Measurements from ENCODE around the gene RANBP1.

Gene RANBP1

DNA sequence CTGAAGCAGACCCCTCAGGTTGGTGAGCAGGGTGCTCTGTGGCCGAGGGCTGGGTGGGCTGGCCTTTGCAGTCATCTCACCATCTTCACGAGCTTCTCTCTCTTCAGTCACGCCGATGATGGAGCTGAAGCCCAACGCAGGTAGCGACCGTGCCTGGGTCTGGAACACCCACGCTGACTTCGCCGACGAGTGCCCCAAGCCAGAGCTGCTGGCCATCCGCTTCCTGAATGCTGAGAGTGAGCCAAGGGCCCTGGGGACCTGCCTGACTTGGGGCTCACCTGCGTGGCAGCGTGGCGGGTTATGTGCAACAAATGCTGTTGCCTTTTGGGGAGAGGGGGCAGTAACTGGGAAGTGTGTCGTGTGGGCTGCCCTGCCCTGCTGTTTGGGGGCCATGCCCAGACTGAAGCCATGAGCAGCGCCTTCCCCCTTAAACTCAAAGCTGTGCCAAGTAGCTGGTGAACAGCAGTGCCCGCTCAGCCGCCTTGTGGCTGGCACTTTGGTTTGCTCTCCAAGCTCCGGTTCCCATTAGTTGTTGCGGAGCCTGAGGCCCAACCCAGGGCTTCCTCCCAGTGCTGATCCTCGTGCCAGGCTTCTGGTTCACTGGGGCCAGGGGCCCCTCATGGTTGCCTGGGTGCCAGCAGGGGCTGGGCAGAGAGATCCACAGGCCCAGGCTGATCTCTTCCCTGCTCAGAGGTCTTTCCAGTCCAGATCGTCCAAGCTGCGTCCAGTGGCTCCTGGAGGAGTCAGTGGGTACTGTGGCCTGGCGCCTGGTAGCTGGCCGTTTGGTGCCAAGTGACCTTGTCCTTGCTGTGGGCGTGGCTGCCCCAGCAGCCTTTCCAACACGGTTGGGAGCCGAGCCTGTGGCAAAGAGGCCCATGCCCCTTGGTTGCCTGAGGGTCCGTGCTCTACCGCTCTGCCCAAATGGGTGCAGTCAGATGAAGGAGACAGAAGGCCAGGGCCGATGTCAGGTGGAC is 9.6 kb downstream of the RANBP1 start:
- DNase-seq = no peak

DNA sequence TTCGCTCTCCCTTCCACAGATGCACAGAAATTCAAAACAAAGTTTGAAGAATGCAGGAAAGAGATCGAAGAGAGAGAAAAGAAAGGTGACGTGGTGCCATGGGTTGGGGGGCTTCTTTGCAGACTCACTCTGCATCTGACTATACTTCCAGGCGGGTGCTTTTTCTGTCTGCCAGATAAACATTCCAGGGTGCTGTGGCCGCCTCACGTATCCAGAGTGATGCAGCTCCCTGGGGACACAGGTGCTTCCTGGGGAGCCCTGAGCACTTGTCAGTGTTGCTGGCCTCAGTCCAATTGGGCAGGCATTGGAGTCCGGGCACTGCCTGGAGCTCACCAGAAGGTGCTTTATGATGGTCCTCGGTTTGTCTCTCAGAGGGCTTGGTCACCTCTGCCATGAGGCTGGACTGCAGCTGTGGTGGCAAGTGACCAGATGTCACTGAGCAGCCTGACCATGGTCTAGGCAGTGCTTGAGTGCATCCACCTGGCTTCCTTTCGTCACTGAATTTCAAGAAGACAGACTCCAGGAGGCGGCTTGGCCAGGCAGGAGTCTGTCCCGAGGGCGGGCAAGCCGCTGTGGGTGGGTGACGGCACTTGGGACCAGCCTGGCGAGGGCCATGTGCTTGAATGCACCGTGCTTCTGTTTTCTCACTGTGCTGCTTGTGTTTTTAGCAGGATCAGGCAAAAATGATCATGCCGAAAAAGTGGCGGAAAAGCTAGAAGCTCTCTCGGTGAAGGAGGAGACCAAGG is 10.6 kb downstream of the RANBP1 start:
- DNase-seq = no peak

DNA sequence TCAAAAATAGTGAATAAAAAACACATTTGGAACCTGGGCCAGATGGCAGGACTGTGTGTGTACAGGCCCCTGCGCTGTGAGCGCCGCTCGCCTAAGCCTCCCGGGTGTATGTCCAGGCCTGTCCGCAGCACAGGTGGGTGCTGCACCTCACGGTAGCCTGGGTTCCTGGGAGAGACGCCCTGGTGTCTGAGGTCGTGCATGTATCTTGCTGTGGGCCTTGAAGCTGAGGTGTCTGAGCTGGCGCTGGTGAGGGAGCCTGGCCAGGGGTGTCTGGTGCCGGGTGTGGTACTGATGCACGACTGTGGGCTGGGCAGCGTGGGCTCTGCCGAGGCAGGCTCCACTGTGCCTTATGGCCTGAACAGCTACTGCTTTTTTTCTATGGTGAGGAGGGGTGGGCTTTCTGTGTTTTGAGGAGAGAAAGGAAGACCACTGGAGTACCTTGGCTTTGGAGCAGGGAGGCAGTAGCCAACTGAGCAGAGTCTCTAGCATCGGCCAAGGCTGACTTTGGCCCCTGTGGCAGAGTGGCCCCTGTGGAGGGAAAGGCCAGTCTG is 11.5 kb downstream of the RANBP1 start:
- no peak for DNase-seq

DNA sequence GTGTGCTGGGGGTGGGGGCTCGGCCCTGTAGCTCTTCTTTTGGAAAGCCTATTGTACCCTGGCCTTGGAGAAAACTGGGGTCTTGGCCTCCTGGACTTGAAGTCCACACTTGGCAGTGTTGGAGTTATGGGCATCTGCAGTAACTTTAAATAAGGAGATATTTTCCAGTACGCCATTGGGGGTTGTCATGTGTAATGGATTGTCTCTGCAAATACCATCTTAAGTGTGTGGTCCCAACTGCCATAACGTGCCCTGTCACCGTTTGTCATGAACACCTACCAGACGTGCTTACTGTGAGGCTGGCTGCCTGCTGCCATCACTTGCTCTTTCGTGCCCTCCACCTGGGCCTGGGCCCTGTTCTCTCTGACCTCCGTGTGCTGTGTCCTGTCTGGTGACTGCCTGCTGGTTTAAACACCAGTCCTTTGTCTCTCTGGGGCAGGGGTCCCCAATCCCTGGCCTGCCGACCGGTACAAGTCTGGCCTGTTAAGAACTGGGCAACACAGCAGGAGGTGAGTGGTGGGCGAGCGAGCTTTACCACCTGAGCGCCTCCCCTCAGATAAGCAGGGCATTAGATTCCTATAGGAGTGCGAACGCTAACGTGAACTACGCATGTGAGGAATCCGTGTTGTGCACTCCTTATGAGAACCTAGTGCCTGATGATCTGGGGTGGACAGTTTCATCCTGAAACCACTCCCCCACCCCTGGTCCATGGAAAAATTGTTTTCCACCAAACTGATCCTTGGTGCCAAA is 12.1 kb downstream of the RANBP1 start:
- no peak for DNase-seq

DNA sequence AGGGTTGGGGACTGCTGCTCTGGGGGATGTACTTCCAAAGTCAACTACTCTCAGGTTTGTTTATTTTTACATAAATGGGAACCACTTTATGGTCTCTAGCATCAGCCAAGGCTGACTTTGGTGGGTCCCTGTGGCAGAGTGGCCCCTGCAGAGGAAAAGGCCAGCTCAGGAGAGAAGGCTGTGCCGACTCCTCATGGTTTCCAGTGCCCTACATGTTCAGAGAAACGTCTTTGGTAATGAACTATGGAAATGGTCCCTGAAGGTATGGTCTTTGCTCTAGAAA is 12.7 kb downstream of the RANBP1 start:
- DNase-seq = no peak

DNA sequence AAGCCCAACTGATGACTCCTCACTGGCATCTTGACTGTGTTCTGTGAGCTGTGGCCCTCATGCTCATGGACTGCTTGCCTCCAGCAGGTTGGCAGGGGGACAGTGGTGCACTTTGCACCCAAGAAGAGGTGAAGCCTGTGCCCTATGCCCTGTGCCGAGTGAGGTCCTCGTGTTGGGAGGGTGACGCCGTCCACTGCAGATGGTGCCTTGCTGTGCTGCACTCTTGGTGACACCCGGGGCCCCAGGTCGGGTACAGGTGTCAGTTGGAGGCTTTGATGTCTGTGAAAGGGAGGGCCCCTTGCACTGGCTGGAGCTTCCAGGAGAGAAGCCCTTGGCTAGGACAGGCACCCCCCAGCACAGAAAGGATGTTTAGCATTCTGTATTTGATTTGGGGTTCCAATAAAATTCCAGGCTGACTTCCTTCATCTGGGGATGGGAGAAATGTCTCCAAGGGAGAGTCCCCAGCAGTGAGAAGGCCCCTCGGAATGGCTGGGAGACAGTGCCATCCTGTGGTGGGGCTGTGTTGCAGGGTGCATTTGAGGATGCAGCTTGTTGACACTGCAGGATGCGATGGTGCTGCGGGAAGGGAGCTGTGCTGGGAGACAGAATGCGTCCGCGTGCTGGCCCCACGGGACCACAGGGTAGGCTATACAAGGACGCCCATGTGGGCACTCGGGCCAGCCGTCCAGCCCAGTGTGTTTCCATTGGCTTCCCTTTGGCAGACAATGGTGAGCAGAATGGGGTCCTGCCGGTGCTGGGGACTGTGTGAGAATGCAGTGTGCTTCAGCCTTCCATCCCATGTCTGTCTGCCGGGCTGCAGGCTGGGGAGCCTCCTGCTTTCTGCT is 13.2 kb downstream of the RANBP1 start:
- DNase-seq = no peak

DNA sequence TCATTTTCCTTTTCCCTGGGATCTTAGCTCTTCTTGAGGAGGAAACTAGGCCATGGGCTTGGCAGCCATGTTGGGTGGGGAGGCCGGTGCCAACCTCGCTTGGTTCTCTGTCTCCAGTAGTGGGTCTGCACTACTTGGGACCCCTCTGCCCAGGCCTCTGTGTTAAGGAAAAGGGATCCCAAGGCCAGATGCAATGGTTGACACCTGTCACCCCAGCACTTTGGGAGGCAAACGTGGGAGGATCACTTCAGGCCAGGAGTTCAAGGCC is 13.8 kb downstream of the RANBP1 start:
- no peak for DNase-seq

DNA sequence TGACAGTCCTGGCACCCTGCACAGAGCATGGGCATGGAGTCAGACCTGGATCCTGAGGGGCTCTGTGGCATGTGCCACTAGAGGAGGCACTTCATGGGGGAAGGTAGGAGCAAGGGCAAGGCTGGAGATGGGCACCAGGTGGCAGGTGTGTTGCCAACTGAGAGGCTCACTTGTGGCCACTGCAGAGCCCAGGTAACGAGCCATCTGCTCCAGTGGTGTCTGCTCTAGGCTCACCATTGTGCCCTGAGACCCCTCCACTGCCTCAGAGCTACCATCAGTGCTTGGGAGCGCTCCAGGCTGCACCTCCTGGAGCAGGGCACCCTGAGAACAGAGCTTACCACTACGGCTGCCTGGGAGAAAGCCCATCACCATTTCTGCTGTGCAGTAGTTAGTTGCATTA is 14.4 kb downstream of the RANBP1 start:
- DNase-seq = no peak

DNA sequence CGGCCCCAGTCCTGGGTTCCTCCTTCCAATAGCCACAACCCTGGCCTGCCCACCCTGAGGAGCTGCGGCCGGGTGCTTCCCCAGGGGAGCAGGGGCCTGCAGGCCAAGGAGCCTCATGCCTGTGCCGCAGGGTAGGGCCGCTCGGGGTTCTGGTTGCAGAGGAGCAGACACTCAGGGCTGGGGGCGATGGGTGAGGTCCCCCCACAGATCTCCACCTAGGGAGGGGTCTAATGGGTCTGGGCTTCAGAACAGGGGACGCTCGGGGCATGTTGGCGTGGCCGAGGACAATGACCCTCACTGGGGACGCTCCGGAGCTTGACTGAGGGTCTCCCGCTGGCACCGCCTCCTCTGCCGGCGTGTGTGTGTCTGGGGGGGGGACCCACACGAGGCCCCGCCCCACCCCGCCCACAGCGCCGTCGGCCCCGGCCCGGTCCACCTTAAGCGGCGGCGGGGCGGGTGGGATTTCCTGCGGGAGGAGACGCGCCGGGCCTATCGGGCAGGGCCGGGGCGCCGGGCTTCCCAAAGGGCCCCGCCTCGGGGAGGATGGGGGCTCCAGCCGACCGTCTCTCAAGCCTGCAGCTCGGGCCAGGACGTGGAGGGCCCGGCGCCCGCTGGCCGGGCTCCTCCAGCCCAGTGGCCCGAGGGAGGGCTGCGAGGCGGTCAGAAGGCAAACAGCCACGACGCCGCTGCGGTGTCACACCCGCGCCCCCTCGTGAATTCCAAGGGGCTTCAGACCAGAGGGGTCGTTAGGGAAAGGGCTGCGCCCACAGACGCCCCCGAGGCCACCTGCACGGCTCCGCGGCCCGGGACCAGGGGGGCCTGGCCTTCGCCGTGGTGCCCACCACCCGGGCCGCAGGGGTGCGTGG is 15.1 kb downstream of the RANBP1 start:
- peak; percentile 46 for DNase-seq

DNA sequence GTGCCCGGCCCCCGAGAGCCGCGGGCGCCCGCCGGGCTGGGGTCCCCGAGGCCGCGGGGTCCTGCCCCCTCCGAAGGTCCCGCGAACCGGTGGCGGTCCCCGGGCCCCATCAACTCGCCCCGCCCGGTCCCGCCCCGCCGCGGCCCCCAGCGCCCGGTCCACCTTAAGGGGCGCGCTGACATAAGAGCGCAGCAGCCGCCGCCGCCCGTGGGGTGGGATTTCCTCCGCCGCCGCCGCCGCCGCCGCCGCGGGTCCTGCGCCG is 15.6 kb downstream of the RANBP1 start, which contains the start of gene ZDHHC8:
Gene ZDHHC8 (plus strand): TSS at position 208 of the 262 bp plus-strand sequence. CDS start 144 bp downstream, outside the sequence.
- no peak for DNase-seq

DNA sequence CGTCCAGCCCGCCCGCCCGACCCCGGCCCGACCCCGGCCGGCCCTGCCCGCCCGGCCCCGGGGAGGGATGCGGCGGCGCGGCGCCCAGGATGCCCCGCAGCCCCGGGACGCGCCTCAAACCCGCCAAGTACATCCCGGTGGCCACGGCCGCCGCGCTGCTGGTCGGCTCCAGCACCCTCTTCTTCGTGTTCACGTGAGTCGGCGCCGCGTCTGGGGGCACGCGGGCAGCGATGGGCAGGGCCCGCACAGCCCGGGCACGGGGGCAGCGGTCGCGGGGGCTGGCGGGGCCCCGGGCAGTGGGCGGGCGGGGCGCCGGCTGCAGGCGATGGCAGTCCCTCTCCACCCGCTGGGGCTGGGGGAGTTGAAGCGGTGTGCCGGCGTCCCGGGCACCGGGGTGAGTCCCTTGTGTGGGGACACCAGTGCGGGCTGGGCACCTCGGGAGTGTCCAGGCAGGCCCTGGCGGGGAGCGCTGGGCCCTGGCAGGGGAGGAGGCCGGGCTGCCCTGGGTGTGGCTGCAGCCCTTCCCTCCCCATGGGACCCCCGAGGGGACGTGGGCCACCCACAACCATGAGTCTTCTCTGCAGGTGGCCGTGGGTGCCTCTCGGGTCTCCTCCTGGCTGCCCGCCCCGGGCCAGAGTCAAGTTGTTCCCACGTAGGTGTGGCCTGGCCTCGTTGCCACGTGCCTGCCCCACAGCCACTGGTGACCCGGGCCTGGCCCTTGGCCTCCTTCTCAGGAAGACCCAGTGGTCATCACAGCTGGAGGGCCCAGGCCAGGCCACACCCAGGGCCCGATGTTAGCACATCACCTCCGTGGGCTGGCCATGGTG is 16.2 kb downstream of the RANBP1 start:
- DNase-seq = no peak

DNA sequence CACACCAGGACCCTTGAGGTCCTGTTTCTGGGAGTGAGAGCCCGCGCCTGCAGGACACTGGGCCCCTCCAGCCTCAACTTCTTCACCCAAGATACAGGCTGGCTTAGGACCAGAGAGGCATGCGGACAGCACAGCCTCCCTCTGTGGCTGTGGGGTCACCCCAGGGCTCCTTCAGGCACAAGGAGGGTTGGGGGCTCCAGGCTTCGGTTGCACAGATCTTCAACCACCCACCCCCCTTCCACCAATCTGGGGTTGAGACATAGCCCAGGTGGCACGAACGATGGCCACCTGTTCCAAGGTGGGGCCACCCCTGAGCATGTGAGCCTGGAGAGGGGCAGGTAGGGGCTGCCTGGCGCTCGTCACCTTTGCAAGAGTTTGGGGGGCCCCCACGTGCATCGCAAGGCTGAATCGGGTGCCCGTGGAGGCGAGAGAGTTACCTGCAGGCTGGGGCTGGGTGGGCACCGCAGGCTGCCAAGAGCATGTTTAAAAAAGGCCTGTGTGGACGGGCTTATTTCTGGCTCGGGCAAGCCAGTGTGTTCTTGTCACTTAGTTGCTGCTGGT is 16.9 kb downstream of the RANBP1 start:
- no peak for DNase-seq

DNA sequence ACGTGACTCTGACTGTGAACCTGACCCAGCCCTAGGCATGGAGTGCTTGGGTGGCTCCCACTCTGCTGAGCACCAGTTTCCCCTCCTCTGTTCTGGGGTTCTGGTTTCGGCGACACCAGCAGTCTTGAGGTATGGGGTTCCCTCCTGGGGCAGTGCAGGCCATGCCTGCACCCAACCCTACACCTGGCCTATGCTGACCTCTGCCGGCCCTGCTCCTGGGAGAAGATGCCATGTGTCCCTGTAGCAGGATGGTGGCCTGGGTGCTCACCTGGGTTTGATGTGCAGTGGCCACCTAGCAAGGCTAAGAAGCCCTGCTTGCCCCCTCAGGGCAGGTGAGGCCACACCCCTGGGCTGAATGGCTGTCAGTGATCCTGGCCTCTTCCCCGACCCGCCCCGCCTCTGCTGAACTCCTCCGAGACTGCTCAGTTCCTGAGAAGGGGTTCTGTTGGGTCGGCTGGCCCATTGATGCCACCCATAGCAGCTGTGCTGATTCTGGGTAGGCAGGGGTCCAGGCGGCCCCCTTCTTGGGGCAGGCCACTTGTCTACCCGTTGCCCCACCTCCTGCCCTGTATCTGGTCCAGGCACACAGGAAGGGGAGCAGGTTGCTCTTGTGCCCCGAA is 18.1 kb downstream of the RANBP1 start:
- no peak for DNase-seq

DNA sequence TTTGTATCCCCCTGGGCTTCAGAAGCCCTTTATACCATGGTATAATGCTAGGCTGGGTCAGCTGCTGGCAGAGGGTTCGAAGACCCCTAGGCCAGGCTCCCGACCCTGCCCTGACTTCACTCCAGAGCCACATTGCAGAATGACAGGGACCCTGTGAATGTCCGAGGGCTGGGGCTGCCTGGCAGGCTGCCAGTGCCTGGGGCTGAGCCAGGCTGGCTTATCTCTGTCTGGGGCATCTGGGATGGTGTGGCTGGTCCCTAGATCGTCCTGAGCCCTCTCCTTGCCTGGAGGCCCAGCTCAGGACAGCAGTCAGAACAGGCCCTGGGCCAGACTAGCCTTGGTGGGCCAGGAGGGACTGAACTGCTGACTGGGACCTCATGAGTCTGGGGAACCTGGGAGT is 19.4 kb downstream of the RANBP1 start:
- no peak for DNase-seq

DNA sequence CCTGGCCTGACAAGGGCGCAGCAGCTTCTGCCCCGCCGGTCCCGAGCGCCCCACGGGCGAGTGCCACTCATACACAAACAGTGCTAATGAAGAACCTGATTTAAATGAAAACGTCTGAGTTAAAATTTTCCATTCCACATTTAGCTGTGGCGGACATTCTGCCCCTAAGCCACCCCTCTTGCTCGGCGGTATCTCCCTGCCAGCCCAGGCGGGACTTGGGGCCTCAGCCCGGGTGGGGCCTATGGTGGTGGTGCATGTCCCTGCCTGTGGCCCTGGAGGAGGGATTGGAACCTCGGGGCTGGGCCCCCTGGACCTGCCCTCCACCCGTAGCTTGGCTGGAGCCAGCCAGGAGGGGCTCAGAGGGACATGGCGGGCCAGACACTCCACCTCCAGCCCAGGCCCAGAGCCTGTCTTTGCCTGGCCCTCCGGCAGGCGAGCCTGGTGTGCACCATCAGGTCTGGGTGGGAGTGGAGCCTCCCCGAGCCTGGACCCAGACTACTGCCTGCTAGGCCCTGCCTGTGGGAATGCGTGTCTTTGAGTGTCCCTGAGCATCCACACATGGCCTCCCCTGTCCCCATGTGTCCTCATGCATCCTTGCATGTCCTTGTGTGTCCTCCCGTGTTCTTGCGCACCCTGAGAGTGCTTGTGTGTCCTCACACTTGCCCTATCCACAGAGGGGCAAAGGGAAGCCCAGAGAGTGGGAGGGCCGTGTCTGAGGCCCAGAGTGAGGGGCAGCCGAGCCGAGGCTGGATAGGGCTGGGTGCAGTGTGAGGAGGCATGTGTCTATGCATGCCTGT is 20.1 kb downstream of the RANBP1 start:
- no peak for DNase-seq

DNA sequence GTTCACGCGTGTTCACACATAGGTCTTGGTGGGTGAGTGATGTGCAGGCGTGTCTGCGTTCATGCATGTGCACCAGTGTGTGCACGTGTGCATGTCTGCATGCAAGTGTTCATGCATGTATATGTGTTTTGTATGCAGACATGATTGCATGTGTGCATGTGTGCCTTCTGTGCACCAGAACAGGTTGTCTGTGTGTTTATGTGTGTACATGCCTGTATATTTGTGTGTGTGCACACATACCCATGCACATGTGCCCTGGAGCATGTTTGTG is 20.6 kb downstream of the RANBP1 start:
- no peak for DNase-seq

DNA sequence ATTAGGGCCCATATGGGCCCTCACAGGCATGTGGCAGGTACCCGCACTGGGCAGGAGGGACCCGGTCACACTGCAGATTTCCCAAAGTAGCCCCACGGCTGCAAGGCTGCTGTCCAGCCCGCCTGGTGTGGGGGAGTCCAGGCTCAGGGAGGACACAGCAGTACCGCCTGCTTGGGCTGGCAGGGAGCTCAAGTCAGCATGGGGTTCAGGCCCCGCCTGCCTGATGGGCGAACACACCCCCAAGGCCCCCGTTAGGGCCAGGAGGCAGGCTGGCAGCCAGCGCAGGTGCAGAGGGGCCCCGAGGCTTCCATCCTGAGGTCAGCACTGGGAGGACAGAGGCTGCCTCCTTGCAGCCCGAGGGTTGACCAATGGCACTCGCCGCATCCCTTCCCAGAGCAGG is 21.2 kb downstream of the RANBP1 start:
- no peak for DNase-seq

DNA sequence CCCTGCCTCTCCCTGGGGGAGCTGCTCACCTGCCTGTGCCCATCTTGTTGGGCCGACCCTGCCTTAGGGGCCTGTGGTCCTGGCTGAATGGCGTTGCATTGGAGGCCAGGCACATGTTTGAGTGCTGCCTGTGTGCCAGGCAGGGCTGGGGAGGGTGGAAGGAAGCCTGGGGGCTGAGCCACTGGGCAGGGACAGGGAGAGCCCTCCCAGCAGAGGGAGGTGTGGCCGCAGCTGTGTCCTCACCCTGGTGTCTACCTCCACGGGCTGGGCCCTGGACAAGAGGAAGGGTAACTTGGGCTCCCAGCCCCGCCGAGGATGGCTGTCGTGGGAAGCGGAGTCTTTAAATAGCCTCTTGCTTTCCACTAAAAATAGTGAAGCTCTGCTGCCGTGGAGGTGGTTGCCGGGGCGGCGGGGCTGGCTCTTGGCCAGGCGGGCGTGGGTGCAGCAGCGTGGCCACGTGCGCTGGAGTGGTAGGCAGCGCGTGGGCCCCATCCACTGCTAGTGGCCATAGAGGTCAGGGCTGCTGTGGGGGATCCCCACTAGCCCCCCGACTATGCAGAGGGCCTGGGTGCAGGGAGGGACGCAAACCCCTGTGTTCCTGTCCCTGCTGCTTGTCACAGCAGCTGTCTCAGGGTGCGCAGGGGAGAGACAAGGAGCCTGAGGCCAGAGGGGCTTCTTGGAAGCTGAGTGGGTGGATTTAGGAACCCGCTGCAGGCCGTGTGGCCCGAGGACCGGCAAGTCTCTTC is 21.9 kb downstream of the RANBP1 start:
- no peak for DNase-seq

DNA sequence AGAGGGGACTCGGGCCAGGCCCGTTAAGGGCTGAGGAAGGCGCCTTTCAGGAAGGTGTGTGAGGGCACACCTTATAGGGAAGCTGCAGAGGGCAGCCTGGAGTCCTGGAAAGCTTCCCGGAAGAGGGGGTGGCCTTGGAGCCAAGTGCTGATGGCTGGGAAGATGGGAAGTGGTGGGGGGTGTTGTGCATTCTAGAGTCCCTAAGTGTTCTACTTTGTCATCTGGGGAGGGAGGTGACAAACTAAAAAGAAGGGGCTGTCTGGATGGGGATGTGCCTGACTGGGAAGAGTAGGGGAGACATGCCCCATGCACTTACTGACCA is 22.5 kb downstream of the RANBP1 start:
- no peak for DNase-seq
